Osteocyte (in vitro differentiated cells): ENCODE measurements around the gene SCN5A. TPM values are rescaled to one million over a fixed set of nuclear protein-coding genes. Genes with fewer than 3 reads are reported as not detected.

Experiments used
- DNase-seq: peaks from one replicate; pipeline ENCODE4 v3.0.0; 2021; ENCODE audit warnings: mixed read lengths; ENCODE audit not compliant: unreplicated experiment; ENCODE audit errors: extremely low spot score
- H3K27ac Mint-ChIP-seq: one replicate; pipeline ENCODE4 v1.8.0; 2021; ENCODE audit warnings: mild to moderate bottlenecking, mixed read lengths; ENCODE audit not compliant: unreplicated experiment
- H3K27me3 Mint-ChIP-seq: one replicate; pipeline ENCODE4 v1.8.0; 2021; ENCODE audit warnings: mixed read lengths; ENCODE audit not compliant: unreplicated experiment
- H3K36me3 Mint-ChIP-seq: one replicate; pipeline ENCODE4 v1.8.0; 2021; ENCODE audit warnings: mixed read lengths; ENCODE audit not compliant: unreplicated experiment
- H3K4me1 Mint-ChIP-seq: one replicate; pipeline ENCODE4 v1.8.0; 2021; ENCODE audit warnings: mixed read lengths; ENCODE audit not compliant: unreplicated experiment
- H3K4me3 Mint-ChIP-seq: one replicate; pipeline ENCODE4 v1.8.0; 2021; ENCODE audit warnings: mild to moderate bottlenecking, moderate library complexity, mixed read lengths; ENCODE audit not compliant: unreplicated experiment
- H3K9me3 Mint-ChIP-seq: one replicate; pipeline ENCODE4 v1.8.0; 2021; ENCODE audit warnings: mixed read lengths; ENCODE audit not compliant: unreplicated experiment
- CTCF ChIP-seq: fragments of 200-600 bp; sonication (generic); IDR thresholded peaks from 2 replicates; pipeline ENCODE4 v1.5.0; 2021; ENCODE audit warnings: antibody characterized with exemption, mild to moderate bottlenecking, moderate library complexity
- total RNA-seq: library from RNA; stranded (reverse); gene quantifications from 2 replicates; pipeline ENCODE4 v1.2.1, GENCODE V29; 2021

Gene SCN5A
- total RNA-seq, 1 donor from 2014 or later: not detected

GRCh38 chr3:38623539-38623938 is 25.9 kb downstream of the SCN5A start:
- Mint-ChIP-seq H3K4me3 (no peak overlapping the region), H3K27ac (no peak overlapping the region), H3K9me3 (no peaks in the 10 kb centered on the region), H3K36me3 (no peaks in the 10 kb centered on the region), H3K27me3 (no peaks in the 10 kb centered on the region), H3K4me1 (no peaks in the 10 kb centered on the region)
- TF ChIP-seq CTCF: no peak
- no peak for DNase-seq

GRCh38 chr3:38622336-38622735 is 27.2 kb downstream of the SCN5A start:
- H3K9me3 Mint-ChIP-seq: no peaks in the 10 kb centered on the region
- peaks cover 3% of the 10 kb centered on the region for H3K27me3 Mint-ChIP-seq
- no peaks in the 10 kb centered on the region for H3K36me3 Mint-ChIP-seq
- no peak for TF ChIP-seq CTCF
- H3K4me3 Mint-ChIP-seq: no peak overlapping the region
- DNase-seq: no peak
- H3K27ac Mint-ChIP-seq: no peak overlapping the region
- H3K4me1 Mint-ChIP-seq: no peaks in the 10 kb centered on the region

- DNase-seq: no peak
- no peaks in the 10 kb centered on the region for H3K9me3 Mint-ChIP-seq
- H3K27me3 Mint-ChIP-seq: peaks cover 3% of the 10 kb centered on the region
- H3K4me3 Mint-ChIP-seq: no peak overlapping the region
- H3K27ac Mint-ChIP-seq: no peak overlapping the region
- no peaks in the 10 kb centered on the region for H3K36me3 Mint-ChIP-seq
- H3K4me1 Mint-ChIP-seq: no peaks in the 10 kb centered on the region
- no peak for TF ChIP-seq CTCF
Measured at GRCh38 chr3:38620236-38620635, 29.3 kb downstream of the SCN5A start.

- TF ChIP-seq CTCF: no peak
- Mint-ChIP-seq H3K4me3 (no peak overlapping the region), H3K9me3 (no peaks in the 10 kb centered on the region), H3K4me1 (no peaks in the 10 kb centered on the region), H3K36me3 (no peaks in the 10 kb centered on the region), H3K27ac (no peak overlapping the region), H3K27me3 (peaks cover 3% of the 10 kb centered on the region)
- no peak for DNase-seq
Measured at GRCh38 chr3:38618343-38618742, 31.1 kb downstream of the SCN5A start.

- no peak for DNase-seq
- Mint-ChIP-seq H3K27ac (no peak overlapping the region), H3K27me3 (peaks cover 3% of the 10 kb centered on the region), H3K9me3 (no peaks in the 10 kb centered on the region), H3K4me1 (no peaks in the 10 kb centered on the region), H3K36me3 (no peaks in the 10 kb centered on the region), H3K4me3 (no peak overlapping the region)
- no peak for TF ChIP-seq CTCF
Measured at GRCh38 chr3:38617586-38617985, 31.9 kb downstream of the SCN5A start.
